Measurements from ENCODE around the gene OSBP2. TPM values are rescaled to one million over a fixed set of nuclear protein-coding genes. Genes with fewer than 3 reads are reported as not detected.
"Not testable (repeated sequence)": the region's sequence is repeated elsewhere in the genome, so short reads cannot be mapped to it uniquely, and the experiment has no call there.

The OSBP2 gene
- total RNA-seq, 1 experiment from 2014 or later, result 0.37 TPM

DNA sequence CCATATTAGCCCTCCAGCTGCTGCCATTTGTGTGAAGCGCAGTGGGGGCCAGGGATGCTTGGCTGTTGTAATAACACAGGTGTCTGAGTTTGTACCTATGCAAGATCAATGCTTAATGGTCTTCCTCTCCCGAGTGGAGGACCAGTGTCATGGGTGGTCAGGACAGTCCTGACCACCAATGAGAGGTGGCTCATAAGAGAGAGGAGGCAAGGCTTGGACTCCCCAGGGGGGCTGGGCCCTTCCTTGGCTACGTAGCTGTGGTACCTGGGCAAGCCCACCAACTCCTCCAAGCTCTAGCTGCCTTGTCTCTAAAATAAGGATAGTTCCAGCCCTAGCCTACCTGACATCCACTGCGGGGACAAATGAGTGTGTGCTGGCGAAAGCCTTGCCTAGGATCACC is 79.2 kb downstream of the OSBP2 start:
- Histone ChIP-seq H3K9me3 (replicated peaks) (no peaks in the 10 kb centered on the region), H3K27ac (no peak overlapping the region), H3K4me1 (replicated peaks) (no peaks in the 10 kb centered on the region), H3K27me3 (replicated peaks) (no peaks in the 10 kb centered on the region), H3K36me3 (no peaks in the 10 kb centered on the region), H3K4me3 (no peak overlapping the region)
- no peak for DNase-seq (ENCODE audit: low read depth in 1 of 2, low spot score in 2 of 2)

DNA sequence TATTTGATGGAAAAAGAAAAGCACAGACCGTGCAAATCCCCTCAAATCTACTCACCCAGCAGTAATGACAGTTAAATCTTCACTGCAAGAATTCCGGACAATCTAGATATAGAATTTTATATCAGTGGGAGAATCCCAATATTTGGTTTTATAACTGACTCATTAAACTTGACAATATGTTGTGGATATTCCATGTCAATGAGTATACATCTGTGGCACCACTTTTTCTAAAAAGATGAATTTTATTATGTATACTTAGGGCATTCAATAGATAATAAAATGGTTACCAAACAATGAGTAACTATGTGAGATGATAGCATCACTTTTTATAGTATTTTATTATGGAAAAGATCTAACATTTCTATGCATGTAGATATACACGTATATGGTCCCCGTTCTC is 79.9 kb downstream of the OSBP2 start:
- H3K9me3 ChIP-seq (replicated peaks), result no peaks in the 10 kb centered on the region
- no peaks in the 10 kb centered on the region for H3K36me3 ChIP-seq

DNA sequence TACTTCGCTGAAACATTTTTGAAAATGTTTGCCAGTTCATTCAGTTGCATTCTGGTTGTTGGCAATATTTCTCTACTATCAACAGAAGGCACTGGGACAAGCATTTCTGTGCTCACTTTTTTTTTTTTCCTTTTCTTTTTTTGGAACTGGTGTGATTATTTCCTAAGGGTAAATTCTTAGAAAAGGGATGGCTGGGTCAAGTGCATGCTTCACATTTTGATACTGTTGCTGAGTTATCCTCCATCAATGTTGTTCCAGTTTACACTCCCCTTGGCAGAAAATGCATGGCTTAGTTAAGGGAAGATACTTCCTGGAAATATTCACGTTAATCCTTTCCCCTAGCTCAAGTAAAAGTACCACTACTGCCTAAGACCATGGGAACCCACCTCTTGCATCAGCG is 81.8 kb downstream of the OSBP2 start:
- Histone ChIP-seq H3K27me3 (replicated peaks) (no peaks in the 10 kb centered on the region), H3K4me3 (no peak overlapping the region), H3K36me3 (no peaks in the 10 kb centered on the region), H3K4me1 (replicated peaks) (no peaks in the 10 kb centered on the region), H3K9me3 (replicated peaks) (no peaks in the 10 kb centered on the region), H3K27ac (no peak overlapping the region)
- DNase-seq (ENCODE audit: low read depth in 1 of 2, low spot score in 2 of 2), result no peak

More for the DNA sequence above, 79.9 kb downstream of the OSBP2 start:
- Histone ChIP-seq H3K4me3 (no peak overlapping the region), H3K4me1 (replicated peaks) (no peaks in the 10 kb centered on the region), H3K27me3 (replicated peaks) (no peaks in the 10 kb centered on the region), H3K27ac (no peak overlapping the region)
- DNase-seq (ENCODE audit: low read depth in 1 of 2, low spot score in 2 of 2), result no peak

DNA sequence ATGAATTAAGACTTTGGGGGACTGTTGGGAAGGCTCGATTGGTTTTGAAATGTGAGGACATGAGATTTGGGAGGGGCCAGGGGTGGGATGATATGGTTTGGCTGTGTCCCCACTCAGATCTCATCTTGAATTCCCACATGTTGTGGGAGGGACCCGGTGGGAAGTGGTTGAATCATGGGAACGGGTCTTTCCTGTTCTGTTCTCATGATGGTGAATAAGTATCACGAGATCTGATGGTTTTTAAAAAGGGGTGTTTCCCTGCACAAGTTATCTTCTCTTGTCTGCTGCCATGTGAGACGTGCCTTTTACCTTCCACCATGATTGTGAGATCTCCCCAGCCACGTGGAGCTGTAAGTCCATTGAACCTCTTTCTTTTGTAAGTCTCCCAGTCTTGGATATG is 82.5 kb downstream of the OSBP2 start:
- not testable (repeated sequence) for DNase-seq (ENCODE audit: low read depth in 1 of 2, low spot score in 2 of 2); H3K27me3 ChIP-seq (replicated peaks); H3K4me3 ChIP-seq; H3K36me3 ChIP-seq; H3K9me3 ChIP-seq (replicated peaks); H3K27ac ChIP-seq; H3K4me1 ChIP-seq (replicated peaks)

DNA sequence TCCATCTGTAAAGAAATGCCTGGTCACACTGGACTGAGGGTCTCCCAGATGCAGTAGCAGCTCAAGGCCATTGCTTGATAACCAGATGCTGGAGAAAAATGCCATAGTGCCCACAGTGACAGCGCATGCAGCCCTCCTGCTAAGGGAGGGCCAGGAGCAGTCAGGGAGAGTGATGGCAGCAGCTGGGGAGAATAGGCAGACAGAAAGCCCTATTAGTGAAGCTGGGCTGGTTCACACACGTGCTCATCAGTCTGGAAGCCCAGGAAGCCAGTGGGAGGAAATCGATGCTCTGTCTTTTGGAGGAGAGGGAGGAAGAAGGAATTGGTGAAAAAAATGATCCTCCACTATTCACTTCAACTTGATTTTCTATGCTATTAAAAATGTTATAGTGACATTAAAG is 82.9 kb downstream of the OSBP2 start:
- H3K4me3 ChIP-seq, result no peak overlapping the region
- no peaks in the 10 kb centered on the region for H3K4me1 ChIP-seq (replicated peaks)
- no peaks in the 10 kb centered on the region for H3K27me3 ChIP-seq (replicated peaks)
- no peaks in the 10 kb centered on the region for H3K36me3 ChIP-seq
- H3K9me3 ChIP-seq (replicated peaks), result no peaks in the 10 kb centered on the region
- H3K27ac ChIP-seq, result no peak overlapping the region
- no peak for DNase-seq (ENCODE audit: low read depth in 1 of 2, low spot score in 2 of 2)

DNA sequence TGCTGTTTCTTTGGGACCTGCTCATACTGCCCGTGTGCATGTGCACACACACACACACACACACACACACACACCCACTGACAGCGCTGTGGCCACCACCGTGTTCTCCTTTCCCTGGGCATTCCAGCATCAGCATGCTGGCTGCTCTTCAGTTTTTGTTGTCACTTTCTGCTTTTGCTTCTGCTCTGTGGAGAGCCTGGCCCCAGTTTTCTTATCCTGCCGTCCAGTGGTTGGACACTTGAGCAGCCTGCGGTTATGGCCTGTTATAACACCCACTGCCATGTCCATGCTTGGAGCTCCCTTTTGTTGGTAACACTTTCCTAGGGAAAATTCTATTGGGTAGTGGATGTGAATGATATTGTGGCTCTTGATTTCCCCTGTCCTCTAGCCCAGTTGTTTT is 83.6 kb downstream of the OSBP2 start:
- no peaks in the 10 kb centered on the region for H3K9me3 ChIP-seq (replicated peaks)
- H3K27ac ChIP-seq, result no peak overlapping the region
- DNase-seq (ENCODE audit: low read depth in 1 of 2, low spot score in 2 of 2), result no peak
- no peaks in the 10 kb centered on the region for H3K36me3 ChIP-seq
- no peaks in the 10 kb centered on the region for H3K4me1 ChIP-seq (replicated peaks)
- no peak overlapping the region for H3K4me3 ChIP-seq
- H3K27me3 ChIP-seq (replicated peaks), result no peaks in the 10 kb centered on the region

DNA sequence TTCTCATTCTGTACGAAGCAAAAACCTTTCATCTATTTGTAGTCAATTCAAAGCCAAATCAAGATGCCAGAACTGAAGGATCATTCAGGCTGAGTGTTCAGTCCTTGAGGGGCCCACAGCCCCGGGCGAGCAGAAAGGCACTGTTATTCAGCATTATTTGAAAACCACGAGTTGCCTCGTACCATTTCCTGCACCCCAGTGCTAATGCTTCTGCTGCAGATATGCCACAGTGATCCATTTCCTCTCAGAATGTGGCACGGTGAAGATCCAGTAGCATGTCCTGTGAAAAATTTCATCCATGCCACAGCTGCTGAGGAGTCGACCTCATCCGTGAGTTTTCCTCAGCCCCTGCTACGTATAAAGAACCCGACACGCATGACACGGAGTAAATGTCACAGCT is 85.4 kb downstream of the OSBP2 start:
- Histone ChIP-seq H3K4me1 (replicated peaks) (no peaks in the 10 kb centered on the region), H3K9me3 (replicated peaks) (no peaks in the 10 kb centered on the region), H3K27me3 (replicated peaks) (no peaks in the 10 kb centered on the region), H3K36me3 (no peaks in the 10 kb centered on the region), H3K4me3 (no peak overlapping the region), H3K27ac (no peak overlapping the region)
- DNase-seq (ENCODE audit: low read depth in 1 of 2, low spot score in 2 of 2), result no peak

DNA sequence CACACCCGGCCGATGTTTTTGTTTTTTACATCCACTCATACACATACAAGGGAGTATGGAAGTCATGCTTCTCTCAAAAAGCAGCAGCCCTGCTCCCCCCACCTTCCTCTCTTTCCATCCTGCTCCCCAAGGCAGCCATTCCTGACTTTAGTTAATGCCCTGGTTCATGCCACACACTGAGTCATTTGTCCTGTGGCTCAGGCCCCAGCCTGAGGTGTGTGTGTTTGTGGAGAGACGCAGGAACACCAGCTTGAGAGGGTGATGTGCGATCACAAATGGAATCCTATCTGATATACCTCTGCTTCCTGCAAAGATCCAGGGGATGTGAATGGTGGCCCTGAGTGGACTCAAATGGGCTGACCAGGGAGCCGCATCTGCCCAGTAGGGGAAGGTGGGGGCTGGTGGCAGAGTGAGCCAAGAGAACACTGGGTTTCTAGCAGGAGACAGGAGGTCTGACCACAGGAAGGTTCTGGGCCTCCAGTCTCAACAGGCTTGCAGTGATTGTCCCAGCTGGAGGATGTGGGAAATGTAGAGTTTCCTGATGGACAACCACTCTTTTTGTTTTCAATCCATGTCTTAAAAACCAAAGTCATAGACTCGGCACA is 86.7 kb downstream of the OSBP2 start:
- no peak for DNase-seq (ENCODE audit: low read depth in 1 of 2, low spot score in 2 of 2)
- H3K27me3 ChIP-seq (replicated peaks), result no peaks in the 10 kb centered on the region
- no peaks in the 10 kb centered on the region for H3K36me3 ChIP-seq
- no peak overlapping the region for H3K4me3 ChIP-seq
- no peaks in the 10 kb centered on the region for H3K9me3 ChIP-seq (replicated peaks)
- H3K27ac ChIP-seq, result no peak overlapping the region
- no peaks in the 10 kb centered on the region for H3K4me1 ChIP-seq (replicated peaks)

DNA sequence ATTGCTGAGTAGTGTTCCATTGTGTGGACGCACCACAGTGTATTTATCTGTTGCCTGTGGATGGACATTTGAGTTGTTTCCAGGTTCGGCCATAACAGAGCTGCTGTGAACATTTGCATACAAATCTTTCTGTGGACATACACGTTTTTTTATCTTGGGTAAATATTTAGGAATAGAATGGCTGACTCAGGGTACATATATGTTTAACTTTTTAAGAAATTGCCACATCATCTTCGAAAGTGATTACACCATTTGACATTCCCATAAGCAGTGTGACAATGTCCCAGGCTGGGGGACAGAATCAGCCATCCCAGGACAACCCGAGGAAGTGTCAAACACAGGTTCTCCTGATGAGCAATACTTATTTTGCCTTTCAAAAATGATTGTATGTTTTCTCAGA is 87.9 kb downstream of the OSBP2 start:
- Histone ChIP-seq H3K27me3 (replicated peaks) (no peaks in the 10 kb centered on the region), H3K9me3 (replicated peaks) (no peaks in the 10 kb centered on the region), H3K4me3 (no peak overlapping the region), H3K4me1 (replicated peaks) (no peaks in the 10 kb centered on the region), H3K27ac (no peak overlapping the region), H3K36me3 (no peaks in the 10 kb centered on the region)
- DNase-seq (ENCODE audit: low read depth in 1 of 2, low spot score in 2 of 2), result no peak

DNA sequence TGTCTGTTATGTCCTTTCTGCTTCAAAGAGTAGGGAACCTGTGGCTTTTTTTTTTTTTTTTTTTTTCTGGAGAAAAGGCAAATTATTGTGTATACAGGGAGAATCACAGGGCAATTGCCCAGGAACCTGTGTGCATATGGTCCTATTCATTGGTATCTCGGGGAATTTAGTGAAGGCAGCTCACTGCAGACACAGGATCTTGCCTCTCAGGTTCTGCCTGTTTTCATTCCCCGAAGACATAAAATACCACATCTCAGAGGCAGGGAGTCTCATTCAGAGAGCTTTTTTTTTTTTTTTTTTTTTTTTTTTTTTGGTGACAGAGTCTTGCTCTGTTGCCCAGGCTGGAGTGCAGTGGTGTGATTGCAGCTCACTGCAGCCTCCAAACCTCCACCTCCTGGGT is 88.3 kb downstream of the OSBP2 start:
- no peak overlapping the region for H3K4me3 ChIP-seq
- no peak for DNase-seq (ENCODE audit: low read depth in 1 of 2, low spot score in 2 of 2)
- H3K9me3 ChIP-seq (replicated peaks), result no peaks in the 10 kb centered on the region
- H3K4me1 ChIP-seq (replicated peaks), result no peaks in the 10 kb centered on the region
- no peaks in the 10 kb centered on the region for H3K36me3 ChIP-seq
- H3K27me3 ChIP-seq (replicated peaks), result no peaks in the 10 kb centered on the region
- no peak overlapping the region for H3K27ac ChIP-seq

DNA sequence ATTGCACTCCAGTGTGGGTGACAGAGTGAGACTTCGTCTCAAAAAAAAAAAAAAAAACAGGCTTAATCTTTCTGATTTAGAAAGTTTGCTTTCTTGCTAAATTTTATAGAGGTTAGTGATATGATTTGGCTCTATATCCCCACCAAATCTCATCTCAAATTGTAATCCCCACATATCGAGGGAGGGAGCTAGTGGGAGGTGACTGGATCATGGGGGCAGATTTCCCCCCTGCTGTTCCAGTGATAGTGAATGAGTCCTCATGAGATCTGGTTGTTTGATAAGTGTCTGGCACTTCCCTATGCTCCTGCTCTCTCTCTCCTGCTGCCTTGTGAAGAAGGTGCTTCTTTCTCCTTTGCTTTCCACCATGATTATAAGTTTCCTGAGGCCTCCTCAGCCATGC is 90.9 kb downstream of the OSBP2 start:
- DNase-seq (ENCODE audit: low read depth in 1 of 2, low spot score in 2 of 2), result no peak
- H3K4me3 ChIP-seq, result no peak overlapping the region
- H3K27me3 ChIP-seq (replicated peaks), result no peaks in the 10 kb centered on the region; the same call in 1 of the 2 replicates
- no peak overlapping the region for H3K27ac ChIP-seq
- no peaks in the 10 kb centered on the region for H3K36me3 ChIP-seq
- no peaks in the 10 kb centered on the region for H3K9me3 ChIP-seq (replicated peaks)
- no peaks in the 10 kb centered on the region for H3K4me1 ChIP-seq (replicated peaks)

DNA sequence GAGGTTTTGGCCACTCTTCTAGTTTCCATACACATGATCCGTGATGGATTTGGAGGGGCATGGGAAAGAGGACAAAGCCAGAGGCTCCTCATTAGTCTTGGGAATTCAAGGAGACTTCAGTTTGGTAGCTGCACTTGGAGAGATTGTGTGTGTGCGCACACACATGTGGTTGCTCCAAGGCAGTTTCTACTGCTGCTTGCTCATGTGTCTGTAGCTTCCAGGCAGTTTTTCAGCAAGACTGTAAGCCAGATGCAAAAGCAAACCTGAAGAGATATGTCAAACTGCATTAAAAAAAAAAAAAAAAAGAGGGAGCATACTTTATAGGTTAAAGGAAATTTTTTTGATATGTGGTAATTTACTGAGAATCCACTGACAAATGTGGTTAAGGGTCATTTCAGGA is 95.7 kb downstream of the OSBP2 start:
- H3K27ac ChIP-seq, result no peak overlapping the region
- H3K36me3 ChIP-seq, result no peaks in the 10 kb centered on the region
- DNase-seq (ENCODE audit: low read depth in 1 of 2, low spot score in 2 of 2), result no peak
- H3K4me3 ChIP-seq, result no peak overlapping the region
- no peaks in the 10 kb centered on the region for H3K4me1 ChIP-seq (replicated peaks)
- no peaks in the 10 kb centered on the region for H3K9me3 ChIP-seq (replicated peaks)
- no peaks in the 10 kb centered on the region; the same call in 1 of the 2 replicates for H3K27me3 ChIP-seq (replicated peaks)

DNA sequence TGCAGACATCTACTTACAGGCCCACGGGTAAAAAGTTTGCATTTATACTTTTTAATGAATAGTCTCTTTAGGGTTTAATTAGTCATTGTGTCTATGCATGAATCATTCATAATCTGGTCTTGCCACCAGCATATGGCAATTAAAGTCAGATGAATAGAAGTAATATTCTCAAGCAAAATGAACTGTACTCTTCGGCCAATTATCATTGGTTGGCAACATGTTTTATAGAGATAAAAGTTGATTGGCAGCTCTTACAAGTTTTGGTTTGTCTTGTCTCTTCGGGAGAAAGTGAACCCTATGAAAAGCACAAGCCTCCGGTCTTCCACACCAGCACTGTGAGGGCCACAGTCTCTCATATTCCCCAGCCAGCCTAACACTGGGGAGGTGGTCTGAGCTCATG is 97.8 kb downstream of the OSBP2 start:
- no peak overlapping the region for H3K27ac ChIP-seq
- H3K36me3 ChIP-seq, result no peaks in the 10 kb centered on the region
- no peaks in the 10 kb centered on the region for H3K4me1 ChIP-seq (replicated peaks)
- DNase-seq (ENCODE audit: low read depth in 1 of 2, low spot score in 2 of 2), result no peak
- peaks cover 3% of the 10 kb centered on the region; the same call in 1 of the 2 replicates for H3K27me3 ChIP-seq (replicated peaks)
- no peak overlapping the region for H3K4me3 ChIP-seq
- no peaks in the 10 kb centered on the region for H3K9me3 ChIP-seq (replicated peaks)

DNA sequence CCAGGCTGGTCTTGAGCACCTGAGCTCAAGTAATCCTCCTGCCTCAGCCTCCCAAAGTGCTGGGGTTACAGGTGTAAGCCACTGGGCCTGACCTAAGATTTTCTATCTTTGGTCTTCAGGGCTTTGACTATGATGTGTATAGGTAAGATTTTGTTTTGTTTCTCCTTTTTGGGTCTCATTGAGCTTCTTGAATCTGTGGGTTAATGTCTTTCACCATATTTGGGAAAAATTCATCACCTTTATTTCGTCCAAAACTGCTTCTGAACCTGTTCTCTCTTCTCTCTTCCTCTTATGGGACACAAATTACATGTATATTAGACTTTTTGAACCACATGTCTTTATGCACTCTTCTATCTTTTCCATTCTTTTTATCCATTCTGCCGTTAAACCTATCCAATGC is 100.4 kb downstream of the OSBP2 start:
- no peaks in the 10 kb centered on the region for H3K36me3 ChIP-seq
- no peak overlapping the region for H3K27ac ChIP-seq
- no peak for DNase-seq (ENCODE audit: low read depth in 1 of 2, low spot score in 2 of 2)
- H3K9me3 ChIP-seq (replicated peaks), result no peaks in the 10 kb centered on the region
- no peaks in the 10 kb centered on the region for H3K4me1 ChIP-seq (replicated peaks)
- 0 out of 2 replicates have a peak, but pooled peaks cover 5% of the 10 kb centered on the region for H3K27me3 ChIP-seq (replicated peaks)
- no peak overlapping the region for H3K4me3 ChIP-seq

DNA sequence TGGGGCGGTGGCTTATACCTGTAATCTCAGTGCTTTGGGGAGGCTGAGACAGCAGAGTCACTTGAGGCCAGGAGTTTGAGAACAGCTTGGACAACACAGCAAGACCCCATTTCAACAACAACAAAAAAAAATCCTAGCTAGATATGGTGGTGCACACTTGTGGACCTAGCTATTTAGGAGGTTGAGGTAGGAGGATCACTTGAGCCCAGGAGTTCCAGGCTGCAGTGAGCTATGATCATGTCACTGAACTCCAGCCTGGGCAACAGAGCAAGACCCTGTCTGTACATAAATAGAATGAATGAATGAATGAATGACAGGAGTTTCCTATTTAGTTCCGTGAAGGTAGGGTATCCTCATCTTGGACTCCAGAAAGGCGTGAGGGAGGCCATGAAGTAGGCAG is 107.0 kb downstream of the OSBP2 start:
- no peak overlapping the region for H3K4me3 ChIP-seq
- H3K9me3 ChIP-seq (replicated peaks), result no peaks in the 10 kb centered on the region
- no peak for DNase-seq (ENCODE audit: low read depth in 1 of 2, low spot score in 2 of 2)
- no peaks in the 10 kb centered on the region for H3K36me3 ChIP-seq
- H3K4me1 ChIP-seq (replicated peaks), result peaks cover 30% of the 10 kb centered on the region
- no peak overlapping the region for H3K27ac ChIP-seq
- H3K27me3 ChIP-seq (replicated peaks), result peaks cover 14% of the 10 kb centered on the region; the same call in 1 of the 2 replicates
